ENCODE results near the gene ETV6.

The ETV6 gene

GRCh38 chr12:11648514-11649412 is 711 bp upstream of the ETV6 start:
- DNase-seq = peak; percentile 72

GRCh38 chr12:11650286-11651281 is 1.1 kb downstream of the ETV6 start:
- peak; percentile 22 for DNase-seq

- DNase-seq = no peak
Observed at GRCh38 chr12:11651381-11651780, 1.9 kb downstream of the ETV6 start.

GRCh38 chr12:11651785-11652184 is 2.3 kb downstream of the ETV6 start:
- no peak for DNase-seq

- DNase-seq = no peak
Observed at GRCh38 chr12:11652351-11653040, 3.0 kb downstream of the ETV6 start.

- DNase-seq = peak; percentile 62
Observed at GRCh38 chr12:11653215-11653753, 3.8 kb downstream of the ETV6 start.

GRCh38 chr12:11654338-11654737 is 4.9 kb downstream of the ETV6 start:
- no peak for DNase-seq

- DNase-seq = no peak
Observed at GRCh38 chr12:11654802-11655201, 5.3 kb downstream of the ETV6 start.

- DNase-seq = no peak
Observed at GRCh38 chr12:11655842-11656241, 6.4 kb downstream of the ETV6 start.

- DNase-seq = no peak
Observed at GRCh38 chr12:11656550-11656949, 7.1 kb downstream of the ETV6 start.

GRCh38 chr12:11657511-11657910 is 8.0 kb downstream of the ETV6 start:
- no peak for DNase-seq

- no peak for DNase-seq
Observed at GRCh38 chr12:11658791-11659190, 9.3 kb downstream of the ETV6 start.

- no peak for DNase-seq
Observed at GRCh38 chr12:11660624-11661023, 11.2 kb downstream of the ETV6 start.

- DNase-seq = no peak
Observed at GRCh38 chr12:11661491-11662089, 12.1 kb downstream of the ETV6 start.

- DNase-seq = no peak
Observed at GRCh38 chr12:11662369-11662768, 12.9 kb downstream of the ETV6 start.

GRCh38 chr12:11663130-11663529 is 13.7 kb downstream of the ETV6 start:
- no peak for DNase-seq

GRCh38 chr12:11664101-11664500 is 14.6 kb downstream of the ETV6 start:
- DNase-seq = no peak

- no peak for DNase-seq
Observed at GRCh38 chr12:11666131-11667050, 16.9 kb downstream of the ETV6 start.

- no peak for DNase-seq
Observed at GRCh38 chr12:11667171-11667570, 17.7 kb downstream of the ETV6 start.

- no peak for DNase-seq
Observed at GRCh38 chr12:11668611-11669010, 19.1 kb downstream of the ETV6 start.

GRCh38 chr12:11669348-11669747 is 19.9 kb downstream of the ETV6 start:
- DNase-seq = no peak
